Brain (organoid and tissue), 1 donor: Measurements from ENCODE around the gene NEB. TPM values are rescaled to one million over a fixed set of nuclear protein-coding genes. Genes with fewer than 3 reads are reported as not detected.

Experiments
- polyA plus RNA-seq: library from polyadenylated mRNA; stranded (reverse); fragments of 350-450 nt; fragmentation: Illumina TruSeq; extraction: RNeasy Lipid Tissue Mini Kit (QIAGEN cat#74804); gene quantifications from one replicate; pipeline ENCODE4 v1.2.3, GENCODE V29; 2015; ENCODE audit warnings: low read depth, low replicate concordance; ENCODE audit not compliant: insufficient read depth

The NEB gene
- polyA plus RNA-seq, 1 donor from 2014 or later, result 8.4 TPM

Other genes starting within 250 kb of the NEB start
- 11.0 TPM for gene ARL5A, start 93.9 kb upstream of the NEB start, polyA plus RNA-seq